ENCODE data around the gene SMOC1. TPM values are rescaled to one million over a fixed set of nuclear protein-coding genes. Genes with fewer than 3 reads are reported as not detected.

Gene SMOC1
- total RNA-seq, 1 experiment from 2014 or later: 0.68 TPM

DNA sequence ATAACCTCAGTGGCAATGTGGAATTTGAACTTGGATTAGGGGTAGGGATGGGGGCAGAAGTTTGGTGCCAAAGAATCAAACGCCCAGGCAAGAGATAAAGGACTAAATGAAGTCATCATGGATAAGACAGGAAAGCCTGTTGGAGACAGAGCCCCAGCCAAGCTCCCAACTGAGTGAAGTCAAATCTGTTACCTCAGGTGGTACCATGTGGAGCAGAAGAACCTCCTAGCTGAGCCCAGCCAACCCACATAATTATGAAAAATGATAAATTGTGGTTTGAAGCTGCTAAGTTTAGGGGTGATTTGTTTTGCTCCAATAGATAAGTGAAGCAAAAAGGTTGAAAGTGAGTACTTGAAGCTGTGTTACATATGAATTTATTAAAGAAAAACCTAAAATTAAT, 66.1 kb downstream of the SMOC1 start:
- H3K4ac ChIP-seq (ENCODE audit: low read depth, low read length): no peak overlapping the region
- H3K79me2 ChIP-seq (ENCODE audit: insufficient read depth, low read length): no peaks in the 10 kb centered on the region
- TF ChIP-seq, protein P1, sequence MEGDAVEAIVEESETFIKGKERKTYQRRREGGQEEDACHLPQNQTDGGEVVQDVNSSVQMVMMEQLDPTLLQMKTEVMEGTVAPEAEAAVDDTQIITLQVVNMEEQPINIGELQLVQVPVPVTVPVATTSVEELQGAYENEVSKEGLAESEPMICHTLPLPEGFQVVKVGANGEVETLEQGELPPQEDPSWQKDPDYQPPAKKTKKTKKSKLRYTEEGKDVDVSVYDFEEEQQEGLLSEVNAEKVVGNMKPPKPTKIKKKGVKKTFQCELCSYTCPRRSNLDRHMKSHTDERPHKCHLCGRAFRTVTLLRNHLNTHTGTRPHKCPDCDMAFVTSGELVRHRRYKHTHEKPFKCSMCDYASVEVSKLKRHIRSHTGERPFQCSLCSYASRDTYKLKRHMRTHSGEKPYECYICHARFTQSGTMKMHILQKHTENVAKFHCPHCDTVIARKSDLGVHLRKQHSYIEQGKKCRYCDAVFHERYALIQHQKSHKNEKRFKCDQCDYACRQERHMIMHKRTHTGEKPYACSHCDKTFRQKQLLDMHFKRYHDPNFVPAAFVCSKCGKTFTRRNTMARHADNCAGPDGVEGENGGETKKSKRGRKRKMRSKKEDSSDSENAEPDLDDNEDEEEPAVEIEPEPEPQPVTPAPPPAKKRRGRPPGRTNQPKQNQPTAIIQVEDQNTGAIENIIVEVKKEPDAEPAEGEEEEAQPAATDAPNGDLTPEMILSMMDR (conservative IDR thresholded peaks at IDR 0.05): no peak
- Mint-ChIP-seq H3K27ac (no peak overlapping the region), H3K4me3 (no peak overlapping the region), H3K27me3 (ENCODE audit: low read depth) (peaks cover 6% of the 10 kb centered on the region), H3K36me3 (ENCODE audit: insufficient read depth in 1 of 3, low read depth in 3 of 3) (peaks cover 0 to 13% (median 5%) of the 10 kb centered on the region in 3 experiments; a peak in 5 of 7 replicates), H3K4me1 (peaks cover 0 to 3% of the 10 kb centered on the region in 2 experiments; a peak in 1 of 4 replicates), H3K9me3 (peaks cover 17% of the 10 kb centered on the region in 2 experiments)
- no peak overlapping the region for H3K56ac ChIP-seq (ENCODE audit: insufficient read length, low read depth, low read length)
- H2BK20ac ChIP-seq (ENCODE audit: low read depth, low read length, poor library complexity, severe bottlenecking): no peak overlapping the region
- no peak overlapping the region for H2AFZ ChIP-seq (ENCODE audit: low read length)
- H3T11ph ChIP-seq (ENCODE audit: low read length): no peak overlapping the region
- no peak overlapping the region for H3K23ac ChIP-seq (ENCODE audit: insufficient read length, low read depth, low read length)
- H3K27me3 ChIP-seq (ENCODE audit: insufficient read depth, low read length): no peaks in the 10 kb centered on the region
- no peaks in the 10 kb centered on the region for H3K79me1 ChIP-seq (ENCODE audit: insufficient read depth, low read depth, low read length, poor library complexity, severe bottlenecking)
- no CpG with 5 or more reads among the region's 1 CpG for WGBS (ENCODE audit: extremely low coverage, insufficient read length, low lambda C conversion rate)
- no peak overlapping the region for H4K8ac ChIP-seq (replicated peaks; ENCODE audit: insufficient read length, low read depth, low read length)
- H2BK120ac ChIP-seq (ENCODE audit: low read depth, low read length, poor library complexity, severe bottlenecking): no peak overlapping the region
- no peak overlapping the region for H4K5ac ChIP-seq (ENCODE audit: insufficient read length, low read depth, low read length)
- H3K4me2 ChIP-seq (ENCODE audit: insufficient read depth, insufficient read length, low read length): no peak overlapping the region
- H3K18ac ChIP-seq (ENCODE audit: insufficient read length, low read depth, low read length): no peak overlapping the region
- no peaks in the 10 kb centered on the region for H3K23me2 ChIP-seq (ENCODE audit: insufficient read length, low read depth, low read length, poor library complexity, severe bottlenecking)
- H3K9ac ChIP-seq (ENCODE audit: extremely low read depth, insufficient read length, low read length): no peak overlapping the region
- H2BK15ac ChIP-seq (ENCODE audit: low read depth, low read length): no peak overlapping the region
- H4K91ac ChIP-seq (ENCODE audit: insufficient read length, low read depth, low read length): no peak overlapping the region
- no peak overlapping the region for H3K14ac ChIP-seq (ENCODE audit: insufficient read depth, low read length)
- H4K20me1 ChIP-seq (ENCODE audit: control insufficient read depth, insufficient read depth, insufficient read length): no peaks in the 10 kb centered on the region
- H2BK12ac ChIP-seq (ENCODE audit: insufficient read length, low read depth, low read length): no peak overlapping the region
- H3K4me1 ChIP-seq (ENCODE audit: insufficient read depth, low read length): no peaks in the 10 kb centered on the region
- no peaks in the 10 kb centered on the region for H3K9me3 ChIP-seq (ENCODE audit: control insufficient read depth, low read depth, low read length)
- DNase-seq: no peak
- no peak overlapping the region for H3K27ac ChIP-seq (ENCODE audit: insufficient read length, low read depth, low read length)
- no peak overlapping the region for H2AK5ac ChIP-seq (ENCODE audit: insufficient read length, low read length)
- no peak overlapping the region for H2BK5ac ChIP-seq (ENCODE audit: insufficient read length, low read length)

Data from H9 (cell line).